Liver (tissue), 9 donors: ENCODE measurements around the gene PHB1. TPM values are rescaled to one million over a fixed set of nuclear protein-coding genes. Genes with fewer than 3 reads are reported as not detected.

Experiments
- DNase-seq: peaks from one replicate; pipeline ENCODE4 v3.0.0-alpha.2; 2017; ENCODE audit warnings: low spot score
- H3K27ac ChIP-seq, 2 donors: one replicate each; pipeline ENCODE4 v1.7.0; 2013; ENCODE audit warnings: inconsistent platforms in 2 of 2, low read length in 2 of 2, control low read depth in 1 of 2, low read depth in 1 of 2, mild to moderate bottlenecking in 1 of 2
- H3K27me3 ChIP-seq, 4 donors: one replicate each; pipeline versions ENCODE4 v1.6.1 to v1.7.0; 2013; ENCODE audit warnings: low read length in 3 of 4, inconsistent platforms in 1 of 4, mild to moderate bottlenecking in 1 of 4, moderate library complexity in 1 of 4; ENCODE audit not compliant: control insufficient read depth in 4 of 4, insufficient read depth in 4 of 4
- H3K36me3 ChIP-seq, 4 donors: one replicate each; pipeline versions ENCODE4 v1.6.1 to v1.7.0; 2013; ENCODE audit warnings: low read length in 3 of 4, mild to moderate bottlenecking in 3 of 4, low read depth in 1 of 4, moderate library complexity in 1 of 4; ENCODE audit not compliant: control insufficient read depth in 4 of 4, insufficient read depth in 3 of 4
- H3K4me1 ChIP-seq, 4 donors: one replicate each; pipeline versions ENCODE4 v1.6.1 to v1.7.0; 2013; ENCODE audit warnings: low read length in 3 of 4, mild to moderate bottlenecking in 3 of 4, moderate library complexity in 1 of 4; ENCODE audit not compliant: control insufficient read depth in 4 of 4, insufficient read depth in 4 of 4
- H3K4me3 ChIP-seq, 3 donors: one replicate each; pipeline versions ENCODE4 v1.6.1 to v1.7.0; 2013; ENCODE audit warnings: low read length in 3 of 3, control low read depth in 1 of 3, low read depth in 1 of 3, mild to moderate bottlenecking in 1 of 3
- H3K9ac ChIP-seq, 2 donors: one replicate each; pipeline ENCODE4 v1.7.0; 2013; ENCODE audit warnings: low read length in 2 of 2, mild to moderate bottlenecking in 2 of 2, moderate library complexity in 2 of 2, control low read depth in 1 of 2, low read depth in 1 of 2
- H3K9me3 ChIP-seq, 4 donors: one replicate each; pipeline versions ENCODE4 v1.6.1 to v1.7.0; 2013; ENCODE audit warnings: low read length in 3 of 4; ENCODE audit not compliant: control insufficient read depth in 4 of 4
- EGR1 ChIP-seq, 2 donors: IDR thresholded peaks; 2 replicates each; pipeline ENCODE4 v1.6.1; 2016 to 2018; ENCODE audit warnings: antibody characterized with exemption in 2 of 2, low read depth in 2 of 2
- FOXA1 ChIP-seq: IDR thresholded peaks from 2 replicates; pipeline ENCODE4 v1.6.1; 2016; ENCODE audit warnings: antibody characterized with exemption
- FOXA2 ChIP-seq: IDR thresholded peaks from 2 replicates; pipeline ENCODE4 v1.6.1; 2016; ENCODE audit warnings: antibody characterized with exemption
- GABPA ChIP-seq, 2 donors: IDR thresholded peaks in 1 of 2; conservative IDR thresholded peaks in 1 of 2; 2 replicates each; pipeline ENCODE4 v1.6.1; 2016; ENCODE audit warnings: antibody characterized with exemption in 2 of 2, mild to moderate bottlenecking in 1 of 2, moderate library complexity in 1 of 2
- HNF4A ChIP-seq, 2 donors: conservative IDR thresholded peaks; 2 replicates each; pipeline ENCODE4 v1.6.1; 2016; ENCODE audit warnings: antibody characterized with exemption in 2 of 2, mild to moderate bottlenecking in 2 of 2
- HNF4G ChIP-seq: IDR thresholded peaks from 2 replicates; pipeline ENCODE4 v1.6.1; 2016; ENCODE audit warnings: antibody characterized with exemption
- JUND ChIP-seq, 2 donors: IDR thresholded peaks; 2 replicates each; pipeline ENCODE4 v1.6.1; 2016; ENCODE audit warnings: antibody characterized with exemption in 2 of 2
- NR2F2 ChIP-seq: IDR thresholded peaks from 2 replicates; pipeline ENCODE4 v1.6.1; 2016; ENCODE audit warnings: antibody characterized with exemption
- RAD21 ChIP-seq, 2 donors: IDR thresholded peaks; 2 replicates each; pipeline ENCODE4 v1.6.1; 2016; ENCODE audit warnings: antibody characterized with exemption in 2 of 2, mild to moderate bottlenecking in 2 of 2
- REST ChIP-seq: IDR thresholded peaks from 2 replicates; pipeline ENCODE4 v1.6.1; 2016; ENCODE audit warnings: antibody characterized with exemption, mild to moderate bottlenecking
- SP1 ChIP-seq: IDR thresholded peaks from 2 replicates; pipeline ENCODE4 v1.6.1; 2018; ENCODE audit warnings: antibody characterized with exemption, mild to moderate bottlenecking
- TAF1 ChIP-seq: conservative IDR thresholded peaks from 2 replicates; pipeline ENCODE4 v1.6.1; 2016; ENCODE audit warnings: antibody characterized with exemption, mild to moderate bottlenecking
- WGBS: extraction: QIAGEN DNeasy Blood & Tissue Kit; methylation state at CpG from one replicate; pipeline ENCODE4 v1.1.7; 2013; 5-methylcytosine and 5-hydroxymethylcytosine counted together
- polyA plus RNA-seq, 2 donors: library from polyadenylated mRNA; stranded (reverse) in 1 of 2; unstranded in 1 of 2; fragments of 200-250 nt in 1 of 2; fragments of >200 nt in 1 of 2; fragmentation: Nextera tagmentation in 1 of 2; extraction: Ambion mirVana in 1 of 2; gene quantifications; one replicate each; pipeline versions ENCODE4 v1.2.1 to v1.2.3, GENCODE V29; 2013 to 2015
- total RNA-seq, 2 donors: library from RNA; depleted of rRNA; stranded (reverse); fragments of >200 nt; gene quantifications; one replicate each; pipeline ENCODE4 v1.2.3, GENCODE V29; 2014
- TF ChIP-seq, protein P1 (sequence below): IDR thresholded peaks from 2 replicates; pipeline ENCODE4 v1.6.1; 2016; ENCODE audit warnings: antibody characterized with exemption
- TF ChIP-seq, protein P2 (sequence below): IDR thresholded peaks from 2 replicates; pipeline ENCODE4 v1.6.1; 2016; ENCODE audit warnings: antibody characterized with exemption
- TF ChIP-seq, protein P3 (sequence below): IDR thresholded peaks from 2 replicates; pipeline ENCODE4 v1.6.1; 2016; ENCODE audit warnings: antibody characterized with exemption
- TF ChIP-seq, protein P4 (sequence below): fragments of 150-350 bp; IDR thresholded peaks from 2 replicates; pipeline ENCODE4 v1.5.1; 2017; ENCODE audit warnings: improper control_type of control experiment, low read depth, low read length; ENCODE audit not compliant: missing input control
- donor health status: healthy.
- donor health status: healthy.
- donor health status: healthy.
- donor health status: healthy.
- donor health status: healthy.

The PHB1 gene
- total and polyA plus RNA-seq, 4 donors: 52.5 to 149 (median 98.5) TPM

DNA sequence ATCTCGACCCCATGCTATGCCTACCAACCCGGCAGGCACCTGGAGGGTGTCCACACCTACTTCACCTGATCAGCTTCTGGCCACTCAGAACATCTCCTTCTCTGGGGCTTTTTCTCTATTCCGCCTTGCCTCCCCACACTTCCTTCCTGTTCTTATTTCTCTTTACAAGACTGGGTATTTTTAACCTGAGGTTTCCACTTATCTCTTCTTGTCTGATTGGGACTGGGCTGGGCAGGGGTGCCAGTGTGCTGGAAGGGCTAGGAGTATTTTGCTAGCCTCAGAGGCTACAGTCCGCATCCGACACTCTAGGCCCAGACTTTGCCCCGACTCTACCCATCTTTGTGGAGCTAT is 26.4 kb downstream of the PHB1 start:
- H3K36me3 ChIP-seq: no peaks in the 10 kb centered on the region
- DNase-seq: no peak
- H3K9me3 ChIP-seq: no peaks in the 10 kb centered on the region
- H3K9ac ChIP-seq: no peak overlapping the region
- 85% methylated on average over 6 of the region's 6 CpGs for WGBS
- no peak overlapping the region for H3K4me3 ChIP-seq
- TF ChIP-seq TAF1 (no peak), EGR1 (IDR thresholded peaks at IDR 0.05; ENCODE audit: low read depth in 2 of 2) (no peak), NR2F2 (no peak), SP1 (no peak), FOXA2 (no peak), JUND (IDR thresholded peaks at IDR 0.05) (no peak), FOXA1 (no peak), HNF4G (no peak)
- TF ChIP-seq, protein P1, sequence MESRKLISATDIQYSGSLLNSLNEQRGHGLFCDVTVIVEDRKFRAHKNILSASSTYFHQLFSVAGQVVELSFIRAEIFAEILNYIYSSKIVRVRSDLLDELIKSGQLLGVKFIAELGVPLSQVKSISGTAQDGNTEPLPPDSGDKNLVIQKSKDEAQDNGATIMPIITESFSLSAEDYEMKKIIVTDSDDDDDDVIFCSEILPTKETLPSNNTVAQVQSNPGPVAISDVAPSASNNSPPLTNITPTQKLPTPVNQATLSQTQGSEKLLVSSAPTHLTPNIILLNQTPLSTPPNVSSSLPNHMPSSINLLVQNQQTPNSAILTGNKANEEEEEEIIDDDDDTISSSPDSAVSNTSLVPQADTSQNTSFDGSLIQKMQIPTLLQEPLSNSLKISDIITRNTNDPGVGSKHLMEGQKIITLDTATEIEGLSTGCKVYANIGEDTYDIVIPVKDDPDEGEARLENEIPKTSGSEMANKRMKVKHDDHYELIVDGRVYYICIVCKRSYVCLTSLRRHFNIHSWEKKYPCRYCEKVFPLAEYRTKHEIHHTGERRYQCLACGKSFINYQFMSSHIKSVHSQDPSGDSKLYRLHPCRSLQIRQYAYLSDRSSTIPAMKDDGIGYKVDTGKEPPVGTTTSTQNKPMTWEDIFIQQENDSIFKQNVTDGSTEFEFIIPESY: no peak
- TF ChIP-seq, protein P2, sequence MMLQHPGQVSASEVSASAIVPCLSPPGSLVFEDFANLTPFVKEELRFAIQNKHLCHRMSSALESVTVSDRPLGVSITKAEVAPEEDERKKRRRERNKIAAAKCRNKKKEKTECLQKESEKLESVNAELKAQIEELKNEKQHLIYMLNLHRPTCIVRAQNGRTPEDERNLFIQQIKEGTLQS: no peak
- TF ChIP-seq, protein P3, sequence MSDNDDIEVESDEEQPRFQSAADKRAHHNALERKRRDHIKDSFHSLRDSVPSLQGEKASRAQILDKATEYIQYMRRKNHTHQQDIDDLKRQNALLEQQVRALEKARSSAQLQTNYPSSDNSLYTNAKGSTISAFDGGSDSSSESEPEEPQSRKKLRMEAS: no peak
- peak overlapping the region in 1 of 2 donors; percentile 31 for H3K27ac ChIP-seq
- H3K4me1 ChIP-seq: peaks cover 2 to 8% (median 3%) of the 10 kb centered on the region in 4 donors
- H3K27me3 ChIP-seq: no peaks in the 10 kb centered on the region

DNA sequence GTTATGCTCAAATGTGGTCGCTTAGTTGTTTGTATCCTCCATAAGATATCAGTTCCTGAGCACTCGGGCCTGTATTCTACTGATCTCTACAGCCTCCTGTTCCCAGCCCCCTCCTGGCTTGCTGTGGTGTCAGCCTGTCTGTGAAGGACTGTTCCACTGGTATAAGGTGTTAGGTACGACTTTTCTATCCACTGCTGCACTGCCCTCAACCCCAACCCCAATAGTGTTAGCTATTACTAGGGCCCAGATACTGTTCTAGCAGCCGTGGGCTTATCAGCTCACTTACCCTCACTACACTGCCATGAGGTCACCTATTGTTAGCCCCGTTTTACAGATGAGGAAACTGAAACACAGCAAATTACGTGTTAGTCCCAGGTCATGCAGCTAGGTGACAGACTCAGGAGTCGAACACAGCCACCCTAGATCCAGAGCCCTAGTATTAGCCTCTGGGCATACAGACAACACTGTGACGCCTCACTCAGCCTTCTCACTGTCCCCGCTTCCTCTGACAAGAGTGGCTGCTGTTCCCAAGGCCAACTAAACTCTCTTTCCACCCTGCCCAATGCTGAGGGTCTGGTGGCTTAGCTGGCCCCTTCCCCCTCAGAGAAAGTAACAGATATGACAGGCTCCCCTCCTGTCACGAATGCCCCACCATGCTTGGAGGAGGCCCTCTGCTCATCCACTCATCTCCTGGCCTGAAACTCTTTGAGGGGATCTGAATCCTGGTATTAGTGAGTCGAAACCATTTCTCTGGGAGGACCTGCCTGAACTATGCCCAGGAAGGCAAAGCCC is 27.0 kb downstream of the PHB1 start:
- H3K9ac ChIP-seq: no peak overlapping the region
- DNase-seq: no peak
- no peak overlapping the region for H3K4me3 ChIP-seq
- no peaks in the 10 kb centered on the region for H3K36me3 ChIP-seq
- no peaks in the 10 kb centered on the region for H3K9me3 ChIP-seq
- no peaks in the 10 kb centered on the region for H3K27me3 ChIP-seq
- TF ChIP-seq, protein P3: no peak
- TF ChIP-seq HNF4A (conservative IDR thresholded peaks at IDR 0.05) (no peak), EGR1 (IDR thresholded peaks at IDR 0.05; ENCODE audit: low read depth in 2 of 2) (no peak), NR2F2 (no peak), HNF4G (no peak), RAD21 (IDR thresholded peaks at IDR 0.05) (no peak), JUND (IDR thresholded peaks at IDR 0.05) (no peak), TAF1 (no peak), REST (no peak), SP1 (no peak), GABPA (IDR thresholded peaks at IDR 0.05 in 1 of 2, conservative IDR thresholded peaks at IDR 0.05 in 1 of 2) (no peak), FOXA2 (no peak)
- TF ChIP-seq, protein P2: no peak
- TF ChIP-seq, protein P4, sequence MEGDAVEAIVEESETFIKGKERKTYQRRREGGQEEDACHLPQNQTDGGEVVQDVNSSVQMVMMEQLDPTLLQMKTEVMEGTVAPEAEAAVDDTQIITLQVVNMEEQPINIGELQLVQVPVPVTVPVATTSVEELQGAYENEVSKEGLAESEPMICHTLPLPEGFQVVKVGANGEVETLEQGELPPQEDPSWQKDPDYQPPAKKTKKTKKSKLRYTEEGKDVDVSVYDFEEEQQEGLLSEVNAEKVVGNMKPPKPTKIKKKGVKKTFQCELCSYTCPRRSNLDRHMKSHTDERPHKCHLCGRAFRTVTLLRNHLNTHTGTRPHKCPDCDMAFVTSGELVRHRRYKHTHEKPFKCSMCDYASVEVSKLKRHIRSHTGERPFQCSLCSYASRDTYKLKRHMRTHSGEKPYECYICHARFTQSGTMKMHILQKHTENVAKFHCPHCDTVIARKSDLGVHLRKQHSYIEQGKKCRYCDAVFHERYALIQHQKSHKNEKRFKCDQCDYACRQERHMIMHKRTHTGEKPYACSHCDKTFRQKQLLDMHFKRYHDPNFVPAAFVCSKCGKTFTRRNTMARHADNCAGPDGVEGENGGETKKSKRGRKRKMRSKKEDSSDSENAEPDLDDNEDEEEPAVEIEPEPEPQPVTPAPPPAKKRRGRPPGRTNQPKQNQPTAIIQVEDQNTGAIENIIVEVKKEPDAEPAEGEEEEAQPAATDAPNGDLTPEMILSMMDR: no peak
- TF ChIP-seq, protein P1: no peak
- H3K4me1 ChIP-seq: peaks cover 2 to 8% (median 3%) of the 10 kb centered on the region in 4 donors
- H3K27ac ChIP-seq: no peak overlapping the region
- 83% methylated on average over 11 of the region's 11 CpGs for WGBS
